HL-60/S4 (cell line): Measurements from ENCODE around the gene EEF1A2.

ENCODE experiments used
- in situ Hi-C: fragments of 300-500 bp; cut with MboI; formaldehyde crosslinking; loops from 2 replicates; pipeline ENCODE4 v1.14.3; 2022; ENCODE audit warnings: low sequenced_read_pairs

EEF1A2 gene

DNA sequence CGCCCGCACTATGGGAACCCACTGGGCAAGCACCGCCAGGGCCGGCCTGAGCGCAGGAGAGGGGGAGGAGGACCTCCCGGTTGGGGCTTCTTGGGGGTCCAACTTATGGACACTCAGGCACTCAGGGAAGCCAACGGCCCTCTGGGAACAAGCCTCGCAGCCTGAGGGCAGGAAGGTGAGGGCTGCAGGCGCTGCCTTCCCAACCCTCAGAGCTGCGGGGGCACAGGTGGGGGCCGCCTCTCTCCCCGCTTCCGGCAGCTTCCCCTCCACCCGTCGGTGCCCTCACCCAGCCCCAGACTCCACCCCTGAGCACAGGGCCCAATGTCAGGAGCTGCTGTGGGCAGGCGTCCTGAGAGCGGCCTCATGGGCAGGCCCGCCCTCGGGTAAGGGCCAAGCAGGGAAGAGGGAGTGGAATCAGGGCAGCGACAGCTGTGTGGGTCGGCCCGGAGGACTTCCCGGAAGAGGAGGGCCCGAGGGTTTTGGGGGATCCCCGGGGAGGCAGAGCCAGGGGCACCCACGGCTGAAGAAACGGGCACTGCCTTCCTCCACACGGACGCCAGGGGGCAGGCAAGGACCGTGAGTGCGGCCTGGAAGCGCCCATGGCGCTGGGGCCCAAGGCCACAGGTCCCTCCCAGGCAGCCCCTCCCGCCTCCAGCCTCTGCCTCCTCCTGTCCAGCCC lies 38.8 kb upstream of the EEF1A2 start:
- in situ Hi-C loops = no loop called here

GRCh38 chr20:63536997-63537524 lies 38.2 kb upstream of the EEF1A2 start, which contains the start of gene PTK6:
PTK6 (minus strand) TSS chr20:63537376; CDS start chr20:63537314, 62 bp downstream.
- in situ Hi-C loops = no loop called here

- in situ Hi-C loops = no loop called here
These were observed 37.5 kb upstream of the EEF1A2 start for GRCh38 chr20:63536241-63536977.

- in situ Hi-C loops = no loop called here
These were observed 36.2 kb upstream of the EEF1A2 start for GRCh38 chr20:63534831-63535651.

DNA sequence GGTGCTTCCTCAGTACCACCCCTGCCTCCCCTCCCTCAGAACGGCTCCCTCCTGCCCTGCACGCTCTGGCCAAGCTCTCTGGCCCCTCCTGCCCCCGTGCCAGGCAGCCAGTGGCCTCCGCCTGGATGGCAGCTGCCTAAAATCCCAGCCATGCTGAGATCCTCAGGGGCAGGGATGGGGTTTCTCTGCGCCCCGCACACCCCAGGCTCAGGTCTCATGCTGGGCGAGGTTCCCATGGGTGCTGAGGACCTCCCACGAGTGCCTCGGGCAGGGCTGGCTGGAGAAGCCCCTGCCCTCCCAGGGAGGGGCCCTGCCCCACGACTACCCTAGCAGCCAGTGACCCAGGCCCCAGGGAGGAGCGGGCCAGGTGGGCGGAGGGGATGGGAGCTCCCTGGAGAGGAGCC lies 35.5 kb upstream of the EEF1A2 start:
- in situ Hi-C loops = no loop called here

DNA sequence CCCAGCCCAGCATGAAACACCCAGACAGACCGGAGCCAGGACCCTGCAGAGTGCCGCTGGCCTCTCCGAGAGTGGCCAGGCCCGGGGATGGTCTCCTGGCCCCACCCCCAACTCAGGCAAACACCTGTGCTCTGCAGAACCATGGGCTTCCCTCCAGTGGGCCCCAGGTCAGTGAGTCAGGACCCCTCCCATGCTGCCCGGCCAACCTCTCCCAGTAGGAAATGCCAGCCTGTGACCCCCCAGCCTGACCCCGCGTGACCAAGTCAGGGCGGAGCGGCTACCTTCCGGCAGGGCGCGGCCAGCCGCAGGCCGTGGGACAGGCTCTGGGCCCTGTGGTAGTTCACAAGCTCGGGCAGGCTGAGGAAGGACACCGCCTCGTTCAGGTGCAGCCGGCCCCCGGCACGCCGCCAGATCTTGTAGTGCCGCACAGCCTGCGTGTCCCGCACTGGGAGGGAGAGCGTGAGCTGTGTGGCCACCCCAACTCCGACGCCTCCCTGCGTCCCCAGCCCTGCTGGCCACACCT lies 35.0 kb upstream of the EEF1A2 start:
- in situ Hi-C loops = no loop called here

DNA sequence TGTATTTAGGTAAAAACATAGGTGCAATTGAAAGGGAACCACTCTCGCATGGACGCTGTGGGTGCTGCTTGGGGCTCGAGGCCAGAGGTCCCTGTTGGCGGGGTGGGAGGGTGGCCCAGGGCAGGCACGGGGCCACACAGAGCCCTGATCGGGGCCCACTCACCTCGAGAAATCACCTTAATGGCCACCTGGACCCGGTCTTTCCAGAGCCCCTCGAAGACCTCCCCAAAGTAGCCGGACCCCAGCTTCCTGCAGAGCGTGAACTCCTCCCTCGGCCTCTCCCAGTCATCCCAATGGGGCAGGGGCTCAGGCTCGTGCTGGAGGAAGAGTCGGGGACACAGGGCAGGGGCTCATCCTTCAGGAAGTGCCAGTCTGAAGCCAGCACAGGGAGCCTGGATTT lies 34.5 kb upstream of the EEF1A2 start:
- in situ Hi-C loops = no loop called here

DNA sequence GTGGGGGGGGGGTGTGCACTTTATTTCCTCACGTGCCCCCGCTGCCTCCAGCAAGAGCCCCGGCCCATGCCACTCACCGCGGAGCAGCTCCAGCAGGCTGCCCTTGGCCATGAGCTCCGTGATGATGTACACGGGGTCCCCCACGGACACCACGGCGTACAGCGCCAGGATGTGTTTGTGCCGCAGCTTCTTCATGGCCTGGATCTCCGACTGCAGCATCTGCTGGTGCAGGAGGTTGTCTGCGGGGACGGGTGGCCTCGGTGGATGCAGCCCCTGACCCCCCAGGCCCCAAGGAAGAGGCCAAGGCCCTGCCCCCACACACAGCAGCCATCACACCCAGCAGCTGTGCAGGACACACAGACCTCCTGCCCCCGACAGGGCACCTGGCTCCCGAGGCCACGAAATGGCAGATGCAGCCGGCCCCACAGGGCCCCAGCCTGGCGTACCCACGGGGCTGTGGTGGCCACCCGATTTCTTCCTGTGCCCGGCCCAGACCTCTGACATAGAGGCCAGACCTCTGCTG lies 33.6 kb upstream of the EEF1A2 start:
- in situ Hi-C loops = no loop called here

DNA sequence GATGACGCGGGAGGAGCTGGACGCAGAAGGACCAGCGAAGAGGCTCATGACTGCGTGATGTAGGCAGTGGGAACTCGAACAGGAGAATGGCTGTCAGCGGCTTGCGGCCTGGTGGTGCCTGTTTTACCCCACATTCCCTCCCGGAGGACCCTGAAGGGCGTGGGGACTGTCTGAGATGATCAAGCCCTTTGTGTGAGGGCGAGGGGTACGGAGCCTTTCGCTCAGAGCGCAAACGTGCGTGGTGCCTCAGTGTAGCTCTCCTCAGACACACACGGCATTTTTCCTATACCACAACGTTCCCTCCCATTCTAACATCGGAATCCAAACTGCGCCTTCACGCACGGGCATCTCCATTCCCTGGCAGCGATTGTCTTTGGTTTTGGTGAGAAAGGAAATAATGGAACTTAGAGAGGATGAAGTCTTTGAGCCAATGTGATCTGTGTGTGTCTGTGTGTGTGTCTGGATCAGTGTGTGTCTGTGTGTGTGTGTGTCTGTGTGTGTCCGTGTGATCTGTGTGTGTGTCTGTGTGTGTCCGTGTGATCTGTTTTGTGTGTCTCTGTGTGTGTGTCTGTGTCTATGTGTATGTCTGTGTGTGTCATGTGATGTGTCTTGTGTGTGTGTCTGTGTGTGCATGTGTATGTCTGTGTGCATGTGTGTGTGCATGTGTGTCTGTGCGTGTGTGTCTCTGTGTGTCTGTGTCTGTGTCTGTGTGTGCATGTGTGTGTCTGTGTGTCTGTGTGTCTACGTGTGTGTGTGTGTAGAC lies 33.0 kb upstream of the EEF1A2 start:
- in situ Hi-C loops = no loop called here

DNA sequence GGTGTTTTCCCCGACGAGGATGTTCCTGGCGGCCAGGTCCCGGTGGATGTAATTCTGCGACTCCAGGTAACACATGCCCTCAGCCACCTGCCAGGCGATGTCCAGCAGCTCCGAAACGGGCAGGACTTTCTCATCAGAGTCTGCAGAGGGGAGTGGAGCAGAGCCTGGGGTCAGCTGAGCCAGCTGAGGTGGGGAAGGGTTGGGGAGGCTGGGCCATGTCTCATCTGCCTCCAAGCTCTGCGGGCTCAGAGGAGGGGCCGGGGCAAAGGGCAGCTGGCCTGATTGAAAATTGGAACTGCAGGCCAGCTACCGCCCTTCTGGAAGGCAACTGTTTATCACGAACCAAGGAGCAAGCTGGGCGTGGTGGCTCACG lies 31.9 kb upstream of the EEF1A2 start:
- in situ Hi-C loops = no loop called here

GRCh38 chr20:63529861-63530787 lies 31.2 kb upstream of the EEF1A2 start:
- in situ Hi-C loops = no loop called here

- in situ Hi-C loops = no loop called here
These were observed 30.4 kb upstream of the EEF1A2 start for GRCh38 chr20:63529180-63529860.

- in situ Hi-C loops = no loop called here
These were observed 28.3 kb upstream of the EEF1A2 start for GRCh38 chr20:63527184-63527583.

DNA sequence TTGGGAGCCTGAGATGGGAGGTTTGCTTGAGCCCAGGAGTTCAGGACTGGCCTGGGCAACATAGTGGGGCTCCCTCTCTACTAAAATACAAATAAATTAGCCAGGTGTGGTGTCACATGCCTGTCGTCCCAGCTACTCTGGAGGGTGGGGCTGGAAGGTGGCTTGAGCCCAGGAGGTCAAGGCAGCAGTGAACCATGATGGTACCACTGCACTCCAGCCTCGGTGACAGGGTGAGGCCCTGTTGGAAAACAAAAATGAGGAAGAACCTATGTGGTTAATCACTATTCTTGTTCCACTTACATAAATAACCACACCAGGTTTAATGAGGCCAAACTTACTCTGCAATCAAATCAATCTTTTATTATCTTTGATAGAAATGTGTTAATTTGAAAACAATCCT lies 27.1 kb upstream of the EEF1A2 start:
- in situ Hi-C loops = no loop called here

DNA sequence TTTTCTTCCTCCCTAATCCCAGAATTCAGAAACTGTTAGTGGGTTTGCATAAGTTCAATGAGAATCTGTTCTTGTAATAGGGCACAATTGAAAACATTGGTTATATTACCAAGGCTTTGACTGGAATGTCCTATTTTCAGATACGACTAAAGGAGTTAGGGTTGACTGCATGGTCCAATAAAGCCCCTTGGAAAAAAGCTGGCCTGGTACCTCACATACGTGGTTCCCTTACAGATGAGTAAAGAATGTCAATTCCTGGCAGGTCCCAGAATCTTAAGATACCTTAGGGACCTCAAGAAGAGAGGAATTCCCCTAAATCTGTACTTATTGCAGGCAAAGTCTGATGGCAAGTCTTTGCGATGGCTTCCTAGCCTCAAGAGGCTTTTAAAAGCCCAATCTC lies 26.3 kb upstream of the EEF1A2 start:
- in situ Hi-C loops = no loop called here

DNA sequence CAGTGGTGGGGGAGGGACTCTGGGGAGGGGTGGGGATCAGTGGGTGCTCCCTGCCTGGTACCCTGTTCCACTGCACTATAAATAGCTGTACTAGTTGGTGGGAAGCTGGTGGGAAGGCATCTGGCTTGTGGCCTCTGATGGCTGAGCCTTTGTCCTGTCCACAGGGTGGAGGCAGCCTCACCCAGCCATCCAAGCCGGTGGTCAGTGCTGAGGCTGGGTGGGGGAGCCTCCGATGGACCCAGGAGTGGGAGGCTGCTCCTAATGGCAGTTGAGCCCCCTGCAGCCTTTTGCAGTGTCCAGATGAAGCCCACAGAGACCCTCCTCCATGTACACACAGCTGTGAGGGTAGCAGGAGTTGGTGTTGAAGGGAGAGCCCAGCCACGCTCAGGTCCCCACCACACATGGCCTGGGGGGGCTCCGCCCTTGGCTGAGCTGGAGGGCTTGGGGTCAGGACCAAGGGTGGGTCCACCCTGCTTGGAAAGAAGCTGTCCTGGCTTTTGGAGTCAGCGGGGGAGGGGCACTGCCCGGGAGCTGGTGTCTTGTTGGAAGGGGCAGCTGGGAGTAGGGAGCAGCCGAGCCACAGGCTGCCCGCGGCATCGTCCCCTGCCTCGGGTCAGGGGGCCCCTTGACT lies 24.2 kb upstream of the EEF1A2 start:
- in situ Hi-C loops = no loop called here

DNA sequence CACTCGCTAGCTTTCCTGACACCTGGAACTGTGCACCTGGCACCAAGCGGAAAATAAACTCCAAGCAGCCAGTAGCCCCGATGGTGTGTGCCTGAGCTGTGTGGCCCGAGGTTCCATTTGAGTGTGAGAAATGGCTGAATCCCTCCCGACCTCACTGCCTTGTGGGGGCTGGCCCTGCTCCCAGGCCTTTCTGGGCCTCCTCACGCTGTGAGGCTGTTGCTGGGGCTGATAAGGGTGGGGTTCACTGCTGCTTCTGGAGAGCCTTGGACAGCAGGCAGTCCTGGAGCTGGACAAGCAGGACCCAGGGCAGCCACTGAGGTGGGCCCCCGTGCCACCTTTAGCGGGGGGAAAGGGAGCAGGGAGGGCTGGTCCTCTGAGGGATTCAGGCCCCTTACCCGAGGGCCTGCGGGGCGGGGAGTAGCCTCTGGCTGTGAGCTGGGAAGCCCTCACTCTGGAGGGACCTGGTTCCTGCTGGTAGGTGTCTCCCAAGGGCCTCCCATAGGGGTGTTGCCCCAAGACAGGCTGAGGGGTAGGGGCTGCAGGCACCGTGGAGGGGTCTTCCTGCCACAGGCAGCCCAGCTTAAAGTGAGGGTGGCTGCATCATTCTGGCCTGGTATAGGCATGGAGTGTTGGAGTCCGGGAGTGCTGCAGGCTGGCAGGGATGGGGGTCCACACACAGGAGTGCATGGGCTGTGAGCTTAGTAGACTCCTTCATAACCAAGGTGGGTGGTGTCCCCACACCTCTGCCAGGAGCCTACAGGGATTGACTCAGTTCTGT lies 23.4 kb upstream of the EEF1A2 start:
- in situ Hi-C loops = no loop called here
